Measurements from ENCODE around the gene ZNF771. TPM values are rescaled to one million over a fixed set of nuclear protein-coding genes. Genes with fewer than 3 reads are reported as not detected.

The ZNF771 gene
- polyA plus RNA-seq, 1 experiment: 9.3 TPM

- no peak for TF ChIP-seq CTCF (IDR thresholded peaks at IDR 0.05; ENCODE audit: low read depth, low read length)
- Histone ChIP-seq H3K27ac (ENCODE audit: low read depth, low read length) (peak overlapping the region; percentile 82), H3K9me3 (ENCODE audit: control insufficient read depth, insufficient read depth, low read length) (no peaks in the 10 kb centered on the region), H3K4me3 (ENCODE audit: low read depth, low read length) (peak overlapping the region; percentile 78), H3K27me3 (ENCODE audit: control insufficient read depth, insufficient read depth, low read length) (no peaks in the 10 kb centered on the region)
- ChIA-PET POLR2A (interaction anchor here (0.8 to 2.1 kb wide), 12 partner anchors 10 to 342 kb away, joined by 3 to 23 read pairs (median 4); partner anchors contain the start of genes ALDOA, CD2BP2, ZNF48 and ZNF688), CTCF (interaction anchor here (0.7 to 3.6 kb wide), 5 partner anchors 10 to 316 kb away, joined by 3 to 19 read pairs (median 6); partner anchors contain the start of genes TBC1D10B, TBX6 and ZNF48)
- DNase-seq (ENCODE audit: low read depth, low spot score): no peak
Observed at GRCh38 chr16:30407804-30408534, 563 bp downstream of the ZNF771 start.

- Histone ChIP-seq H3K27ac (ENCODE audit: low read depth, low read length) (no peak overlapping the region), H3K4me3 (ENCODE audit: low read depth, low read length) (no peak overlapping the region), H3K9me3 (ENCODE audit: control insufficient read depth, insufficient read depth, low read length) (no peaks in the 10 kb centered on the region), H3K27me3 (ENCODE audit: control insufficient read depth, insufficient read depth, low read length) (no peaks in the 10 kb centered on the region)
- CTCF ChIA-PET: interaction anchor here (0.5 to 3.6 kb wide), 39 partner anchors 8 to 758 kb away, joined by 3 to 19 read pairs (median 4); partner anchors contain the start of genes CD2BP2, DCTPP1, TBX6 and ZNF48
- POLR2A ChIA-PET: interaction anchor here (0.6 to 2.1 kb wide), 7 partner anchors 9 to 344 kb away, joined by 3 to 13 read pairs (median 5); partner anchors contain the start of genes ALDOA, CD2BP2, SEPHS2 and ZNF48
- DNase-seq (ENCODE audit: low read depth, low spot score): peak; percentile 69
- TF ChIP-seq CTCF (IDR thresholded peaks at IDR 0.05; ENCODE audit: low read depth, low read length): peak; percentile 99
Observed at GRCh38 chr16:30409125-30410060, 2.0 kb downstream of the ZNF771 start.

GRCh38 chr16:30413112-30413806, 5.9 kb downstream of the ZNF771 start:
- no peak overlapping the region for H3K27ac ChIP-seq (ENCODE audit: low read depth, low read length)
- TF ChIP-seq CTCF (IDR thresholded peaks at IDR 0.05; ENCODE audit: low read depth, low read length): no peak
- CTCF ChIA-PET: interaction anchor here (0.6 kb wide), 1 partner anchor 36 kb away, joined by 3 read pairs; no protein-coding TSS in a partner anchor
- POLR2A ChIA-PET: no interaction called here
- no peak for DNase-seq (ENCODE audit: low read depth, low spot score)
- H3K27me3 ChIP-seq (ENCODE audit: control insufficient read depth, insufficient read depth, low read length): no peaks in the 10 kb centered on the region
- H3K4me3 ChIP-seq (ENCODE audit: low read depth, low read length): no peak overlapping the region
- no peaks in the 10 kb centered on the region for H3K9me3 ChIP-seq (ENCODE audit: control insufficient read depth, insufficient read depth, low read length)

- H3K4me3 ChIP-seq (ENCODE audit: low read depth, low read length): no peak overlapping the region
- H3K27me3 ChIP-seq (ENCODE audit: control insufficient read depth, insufficient read depth, low read length): no peaks in the 10 kb centered on the region
- no peak for TF ChIP-seq CTCF (IDR thresholded peaks at IDR 0.05; ENCODE audit: low read depth, low read length)
- no peak overlapping the region for H3K27ac ChIP-seq (ENCODE audit: low read depth, low read length)
- CTCF ChIA-PET: no interaction called here
- no peaks in the 10 kb centered on the region for H3K9me3 ChIP-seq (ENCODE audit: control insufficient read depth, insufficient read depth, low read length)
- no peak for DNase-seq (ENCODE audit: low read depth, low spot score)
- POLR2A ChIA-PET: no interaction called here
Observed at GRCh38 chr16:30414159-30414558, 6.8 kb downstream of the ZNF771 start.

All from AG04450 (cell line).